Panc1 (cell line): Measurements from ENCODE around the gene WNK2. TPM values are rescaled to one million over a fixed set of nuclear protein-coding genes. Genes with fewer than 3 reads are reported as not detected.

ENCODE experiments used
- ATAC-seq: fragments of 200-7000 bp; cut with Tn5 transposase; 2 replicates; pipeline ENCODE4 v1.9.1; 2020; ENCODE audit warnings: mild to moderate bottlenecking, moderate library complexity
- BruUV-seq: library from RNA; stranded (reverse); fragments of 400-500 nt; replicated peaks from 2 replicates; lab custom pipeline; 2021; lab: Mats Ljungman, UMichigan
- CTCF ChIA-PET: fragments of 300-600 bp; sonication (Branson Sonifier 250); formaldehyde crosslinking; loops from one replicate; lab custom pipeline; 2022; ENCODE audit warnings: antibody characterized with exemption; lab: Charles Lee
- POLR2A ChIA-PET: fragments of 300-600 bp; sonication (Branson Sonifier 250); formaldehyde crosslinking; loops from one replicate; lab custom pipeline; 2022; ENCODE audit warnings: antibody characterized with exemption; lab: Charles Lee
- DNase-seq: peaks from one replicate; pipeline ENCODE4 v3.0.0-alpha.2; 2010; ENCODE audit warnings: low read depth, low spot score
- H3K27ac ChIP-seq: 2 replicates; pipeline ENCODE4 v1.5.1; 2011; ENCODE audit warnings: mild to moderate bottlenecking, low read length, inconsistent platforms
- H3K27me3 ChIP-seq: fragments of 200-500 bp; sonication (Bioruptor generic); 2 replicates; pipeline ENCODE4 v1.6.0; 2014; ENCODE audit warnings: low read length, inconsistent platforms; ENCODE audit not compliant: control insufficient read depth, insufficient read depth
- H3K36me3 ChIP-seq: fragments of 200-500 bp; sonication (Bioruptor generic); 2 replicates; pipeline ENCODE4 v1.5.1; 2014; ENCODE audit warnings: inconsistent platforms, mild to moderate bottlenecking, low read length, moderate library complexity; ENCODE audit not compliant: control insufficient read depth, insufficient read depth
- H3K4me1 ChIP-seq: 2 replicates; pipeline ENCODE4 v1.5.1; 2011; ENCODE audit warnings: inconsistent platforms, mild to moderate bottlenecking, low read length, moderate library complexity; ENCODE audit not compliant: control insufficient read depth, insufficient read depth
- H3K4me3 ChIP-seq, 2 experiments: 2 replicates each; pipeline ENCODE4 v1.5.1; 2011 to 2012; ENCODE audit warnings: low read depth in 2 of 2, low read length in 2 of 2, mild to moderate bottlenecking in 2 of 2, inconsistent platforms in 1 of 2, moderate library complexity in 1 of 2
- H3K9me3 ChIP-seq: fragments of 200-500 bp; sonication (Bioruptor generic); 2 replicates; pipeline ENCODE4 v1.5.1; 2014; ENCODE audit warnings: low read depth, mild to moderate bottlenecking, inconsistent platforms, low read length, moderate library complexity; ENCODE audit not compliant: control insufficient read depth, insufficient read depth
- POLR2AphosphoS5 ChIP-seq: IDR thresholded peaks from 2 replicates; pipeline ENCODE4 v1.6.1; 2012; ENCODE audit warnings: mild to moderate bottlenecking, low read depth, low read length, moderate library complexity
- SIN3A ChIP-seq: IDR thresholded peaks from 2 replicates; pipeline ENCODE4 v1.6.1; 2012; ENCODE audit warnings: low read depth, mild to moderate bottlenecking, low read length, moderate library complexity, borderline replicate concordance; ENCODE audit not compliant: insufficient read depth
- TCF7L2 ChIP-seq: IDR thresholded peaks from 2 replicates; pipeline ENCODE4 v1.6.1; 2011; ENCODE audit warnings: mild to moderate bottlenecking, low read depth, low read length, inconsistent platforms
- in situ Hi-C: cut with HindIII; loops from 2 replicates; pipeline ENCODE4 v1.10.0; 2016; ENCODE audit warnings: low sequenced_read_pairs, low pct_unique_long_range_greater_than_20kb
- intact Hi-C: fragments of 100-400 bp; cut with micrococcal nuclease; formaldehyde crosslinking; loops from one replicate; pipeline ENCODE4 v1.10.0; 2022; ENCODE audit not compliant: unreplicated experiment
- total RNA-seq: library from RNA; stranded (reverse); gene quantifications from one replicate; pipeline ENCODE4 v1.2.1, GENCODE V29; 2021; ENCODE audit not compliant: unreplicated experiment
- TF ChIP-seq, protein P1 (sequence below), 2 experiments: IDR thresholded peaks; 2 replicates each; pipeline ENCODE4 v1.6.1; 2011 to 2012; ENCODE audit warnings: low read depth in 2 of 2, control low read depth in 1 of 2, low read length in 1 of 2, mild to moderate bottlenecking in 1 of 2, moderate library complexity in 1 of 2; ENCODE audit not compliant: insufficient read depth in 1 of 2
- TF ChIP-seq, protein P2 (sequence below): fragments of 450-650 bp; IDR thresholded peaks from 2 replicates; pipeline ENCODE4 v1.5.1; 2017; ENCODE audit warnings: mild to moderate bottlenecking

The WNK2 gene
- total RNA-seq, 1 experiment from 2014 or later: 13.7 TPM

DNA sequence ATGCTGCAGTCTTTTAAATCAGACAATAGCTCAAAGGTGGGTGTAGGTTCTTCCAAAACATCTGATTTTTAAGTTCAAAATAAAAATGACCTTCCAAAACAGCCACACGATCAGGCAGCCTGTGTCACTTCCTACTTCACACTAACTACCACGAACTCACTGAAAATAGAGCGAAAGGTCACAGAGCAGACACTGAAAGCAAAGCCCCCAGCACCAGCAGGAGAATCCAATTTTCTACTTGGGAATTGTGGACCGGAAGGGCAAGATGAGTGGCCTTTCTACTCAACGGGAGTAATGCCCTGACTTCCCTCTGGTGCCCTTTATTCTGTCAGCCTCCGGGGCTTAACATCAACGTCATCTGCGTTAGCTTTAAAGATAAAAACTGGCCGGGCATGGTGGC lies 159.7 kb downstream of the WNK2 start:
- intact Hi-C loops (no loop called here), in situ Hi-C loops (no loop called here)
- CTCF ChIA-PET: no interaction called here
- POLR2A ChIA-PET: no interaction called here
- no TSS peak for BruUV-seq
- H3K27ac ChIP-seq: no peak overlapping the region
- no peak overlapping the region for H3K4me3 ChIP-seq
- no peaks in the 10 kb centered on the region for H3K27me3 ChIP-seq
- no peak for ATAC-seq
- DNase-seq: no peak
- no peaks in the 10 kb centered on the region for H3K36me3 ChIP-seq
- H3K9me3 ChIP-seq: no peaks in the 10 kb centered on the region
- no peaks in the 10 kb centered on the region for H3K4me1 ChIP-seq
- TF ChIP-seq, protein P1, sequence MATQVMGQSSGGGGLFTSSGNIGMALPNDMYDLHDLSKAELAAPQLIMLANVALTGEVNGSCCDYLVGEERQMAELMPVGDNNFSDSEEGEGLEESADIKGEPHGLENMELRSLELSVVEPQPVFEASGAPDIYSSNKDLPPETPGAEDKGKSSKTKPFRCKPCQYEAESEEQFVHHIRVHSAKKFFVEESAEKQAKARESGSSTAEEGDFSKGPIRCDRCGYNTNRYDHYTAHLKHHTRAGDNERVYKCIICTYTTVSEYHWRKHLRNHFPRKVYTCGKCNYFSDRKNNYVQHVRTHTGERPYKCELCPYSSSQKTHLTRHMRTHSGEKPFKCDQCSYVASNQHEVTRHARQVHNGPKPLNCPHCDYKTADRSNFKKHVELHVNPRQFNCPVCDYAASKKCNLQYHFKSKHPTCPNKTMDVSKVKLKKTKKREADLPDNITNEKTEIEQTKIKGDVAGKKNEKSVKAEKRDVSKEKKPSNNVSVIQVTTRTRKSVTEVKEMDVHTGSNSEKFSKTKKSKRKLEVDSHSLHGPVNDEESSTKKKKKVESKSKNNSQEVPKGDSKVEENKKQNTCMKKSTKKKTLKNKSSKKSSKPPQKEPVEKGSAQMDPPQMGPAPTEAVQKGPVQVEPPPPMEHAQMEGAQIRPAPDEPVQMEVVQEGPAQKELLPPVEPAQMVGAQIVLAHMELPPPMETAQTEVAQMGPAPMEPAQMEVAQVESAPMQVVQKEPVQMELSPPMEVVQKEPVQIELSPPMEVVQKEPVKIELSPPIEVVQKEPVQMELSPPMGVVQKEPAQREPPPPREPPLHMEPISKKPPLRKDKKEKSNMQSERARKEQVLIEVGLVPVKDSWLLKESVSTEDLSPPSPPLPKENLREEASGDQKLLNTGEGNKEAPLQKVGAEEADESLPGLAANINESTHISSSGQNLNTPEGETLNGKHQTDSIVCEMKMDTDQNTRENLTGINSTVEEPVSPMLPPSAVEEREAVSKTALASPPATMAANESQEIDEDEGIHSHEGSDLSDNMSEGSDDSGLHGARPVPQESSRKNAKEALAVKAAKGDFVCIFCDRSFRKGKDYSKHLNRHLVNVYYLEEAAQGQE (IDR thresholded peaks at IDR 0.05; ENCODE audit: insufficient read depth in 1 of 2, low read depth in 2 of 2, low read length in 1 of 2): no peak
- TF ChIP-seq, protein P2, sequence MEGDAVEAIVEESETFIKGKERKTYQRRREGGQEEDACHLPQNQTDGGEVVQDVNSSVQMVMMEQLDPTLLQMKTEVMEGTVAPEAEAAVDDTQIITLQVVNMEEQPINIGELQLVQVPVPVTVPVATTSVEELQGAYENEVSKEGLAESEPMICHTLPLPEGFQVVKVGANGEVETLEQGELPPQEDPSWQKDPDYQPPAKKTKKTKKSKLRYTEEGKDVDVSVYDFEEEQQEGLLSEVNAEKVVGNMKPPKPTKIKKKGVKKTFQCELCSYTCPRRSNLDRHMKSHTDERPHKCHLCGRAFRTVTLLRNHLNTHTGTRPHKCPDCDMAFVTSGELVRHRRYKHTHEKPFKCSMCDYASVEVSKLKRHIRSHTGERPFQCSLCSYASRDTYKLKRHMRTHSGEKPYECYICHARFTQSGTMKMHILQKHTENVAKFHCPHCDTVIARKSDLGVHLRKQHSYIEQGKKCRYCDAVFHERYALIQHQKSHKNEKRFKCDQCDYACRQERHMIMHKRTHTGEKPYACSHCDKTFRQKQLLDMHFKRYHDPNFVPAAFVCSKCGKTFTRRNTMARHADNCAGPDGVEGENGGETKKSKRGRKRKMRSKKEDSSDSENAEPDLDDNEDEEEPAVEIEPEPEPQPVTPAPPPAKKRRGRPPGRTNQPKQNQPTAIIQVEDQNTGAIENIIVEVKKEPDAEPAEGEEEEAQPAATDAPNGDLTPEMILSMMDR: no peak
- no peak for TF ChIP-seq SIN3A
- no peak for TF ChIP-seq TCF7L2
- TF ChIP-seq POLR2AphosphoS5: no peak

GRCh38 chr9:93345643-93346230 lies 161.8 kb downstream of the WNK2 start:
- no peaks in the 10 kb centered on the region for H3K4me1 ChIP-seq
- POLR2A ChIA-PET: no interaction called here
- H3K4me3 ChIP-seq: no peak overlapping the region
- H3K36me3 ChIP-seq: no peaks in the 10 kb centered on the region
- no peaks in the 10 kb centered on the region for H3K27me3 ChIP-seq
- intact Hi-C loops (no loop called here), in situ Hi-C loops (no loop called here)
- no TSS peak for BruUV-seq
- TF ChIP-seq SIN3A: no peak
- TF ChIP-seq POLR2AphosphoS5: no peak
- no peak for TF ChIP-seq TCF7L2
- TF ChIP-seq, protein P2: no peak
- TF ChIP-seq, protein P1 (IDR thresholded peaks at IDR 0.05; ENCODE audit: insufficient read depth in 1 of 2, low read depth in 2 of 2, low read length in 1 of 2): no peak
- no peak for DNase-seq
- no peak for ATAC-seq
- CTCF ChIA-PET: no interaction called here
- no peaks in the 10 kb centered on the region for H3K9me3 ChIP-seq
- no peak overlapping the region for H3K27ac ChIP-seq
